Choroid plexus epithelial cell (primary cell): ENCODE results near the gene ANKRD27.
A peak's percentile ranks its signal among the peaks of the same experiment; 100 is the strongest.

Experiments
- DNase-seq: peaks from one replicate; pipeline ENCODE4 v3.0.0-alpha.2; 2010; ENCODE audit warnings: low read depth
- H3K4me3 ChIP-seq: 2 replicates; pipeline ENCODE4 v1.5.1; 2011; ENCODE audit warnings: low read depth, mild to moderate bottlenecking, control low read depth, low read length, moderate library complexity
- TF ChIP-seq, protein P1 (sequence below): conservative IDR thresholded peaks from 2 replicates; pipeline ENCODE4 v1.5.1; 2011; ENCODE audit warnings: low read depth, mild to moderate bottlenecking, control low read depth, inconsistent platforms, low read length, moderate library complexity

The ANKRD27 gene

DNA sequence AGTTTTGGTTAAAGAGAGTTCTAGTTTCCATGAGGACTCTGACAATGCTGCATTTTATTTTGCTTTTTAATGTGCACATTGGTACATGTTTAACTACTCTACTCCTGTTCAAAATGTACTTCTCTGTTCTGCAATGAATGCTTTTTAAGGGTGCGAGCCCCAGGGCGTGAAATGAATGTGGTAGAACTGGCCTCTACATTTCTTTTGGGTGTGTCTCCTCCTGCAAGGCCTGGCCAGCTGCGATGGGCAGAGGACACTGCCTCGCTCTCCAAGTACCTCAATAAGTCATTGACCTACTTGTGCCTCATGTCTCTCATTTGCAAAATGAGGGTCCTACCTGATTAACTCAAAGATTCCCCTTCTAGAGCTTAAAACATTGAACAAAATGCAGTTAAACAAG, 7.3 kb upstream of the ANKRD27 start:
- H3K4me3 ChIP-seq, result no peak overlapping the region
- DNase-seq, result no peak
- TF ChIP-seq, protein P1, sequence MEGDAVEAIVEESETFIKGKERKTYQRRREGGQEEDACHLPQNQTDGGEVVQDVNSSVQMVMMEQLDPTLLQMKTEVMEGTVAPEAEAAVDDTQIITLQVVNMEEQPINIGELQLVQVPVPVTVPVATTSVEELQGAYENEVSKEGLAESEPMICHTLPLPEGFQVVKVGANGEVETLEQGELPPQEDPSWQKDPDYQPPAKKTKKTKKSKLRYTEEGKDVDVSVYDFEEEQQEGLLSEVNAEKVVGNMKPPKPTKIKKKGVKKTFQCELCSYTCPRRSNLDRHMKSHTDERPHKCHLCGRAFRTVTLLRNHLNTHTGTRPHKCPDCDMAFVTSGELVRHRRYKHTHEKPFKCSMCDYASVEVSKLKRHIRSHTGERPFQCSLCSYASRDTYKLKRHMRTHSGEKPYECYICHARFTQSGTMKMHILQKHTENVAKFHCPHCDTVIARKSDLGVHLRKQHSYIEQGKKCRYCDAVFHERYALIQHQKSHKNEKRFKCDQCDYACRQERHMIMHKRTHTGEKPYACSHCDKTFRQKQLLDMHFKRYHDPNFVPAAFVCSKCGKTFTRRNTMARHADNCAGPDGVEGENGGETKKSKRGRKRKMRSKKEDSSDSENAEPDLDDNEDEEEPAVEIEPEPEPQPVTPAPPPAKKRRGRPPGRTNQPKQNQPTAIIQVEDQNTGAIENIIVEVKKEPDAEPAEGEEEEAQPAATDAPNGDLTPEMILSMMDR, result no peak

DNA sequence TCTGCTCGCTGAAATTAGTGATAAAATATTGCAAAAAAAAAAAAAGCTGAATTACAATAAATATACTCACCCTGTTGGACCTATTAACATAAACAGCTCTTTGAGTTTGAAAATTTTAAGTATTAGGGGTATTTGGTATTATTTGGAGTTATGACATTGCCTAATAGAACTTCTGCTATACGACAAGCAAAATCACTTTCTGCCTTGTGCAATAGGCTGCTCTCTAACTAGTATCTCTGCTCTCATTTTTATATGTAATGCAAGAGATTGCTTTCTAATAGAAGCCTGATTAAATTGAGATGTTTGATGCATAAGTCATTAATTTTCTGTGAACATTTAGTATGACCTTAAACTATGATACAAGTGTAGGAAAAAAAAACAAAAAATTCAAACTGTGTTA, 6.0 kb upstream of the ANKRD27 start:
- DNase-seq, result no peak
- TF ChIP-seq, protein P1, result no peak
- H3K4me3 ChIP-seq, result no peak overlapping the region

DNA sequence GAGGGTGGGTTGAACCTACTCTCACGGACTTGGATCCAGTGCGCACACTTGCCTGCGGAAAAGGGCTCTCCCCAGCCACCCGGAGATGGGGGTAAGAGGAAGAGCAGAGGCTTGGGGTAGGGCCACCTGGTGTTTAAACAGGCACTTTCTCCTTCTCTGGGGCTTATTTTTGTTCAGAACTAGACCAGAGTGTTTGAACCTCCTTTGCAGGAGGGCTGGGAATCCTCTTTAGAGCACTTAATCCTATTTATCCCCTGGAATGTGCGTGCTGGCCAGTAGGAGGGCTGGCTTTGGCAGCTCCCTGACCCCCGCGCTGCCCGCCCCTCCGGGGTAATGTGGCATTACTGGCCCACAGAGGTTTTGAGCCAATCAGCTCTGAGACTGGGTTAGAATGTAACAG, 2.7 kb upstream of the ANKRD27 start:
- DNase-seq, result no peak
- no peak overlapping the region for H3K4me3 ChIP-seq
- TF ChIP-seq, protein P1, result peak; percentile 12

DNA sequence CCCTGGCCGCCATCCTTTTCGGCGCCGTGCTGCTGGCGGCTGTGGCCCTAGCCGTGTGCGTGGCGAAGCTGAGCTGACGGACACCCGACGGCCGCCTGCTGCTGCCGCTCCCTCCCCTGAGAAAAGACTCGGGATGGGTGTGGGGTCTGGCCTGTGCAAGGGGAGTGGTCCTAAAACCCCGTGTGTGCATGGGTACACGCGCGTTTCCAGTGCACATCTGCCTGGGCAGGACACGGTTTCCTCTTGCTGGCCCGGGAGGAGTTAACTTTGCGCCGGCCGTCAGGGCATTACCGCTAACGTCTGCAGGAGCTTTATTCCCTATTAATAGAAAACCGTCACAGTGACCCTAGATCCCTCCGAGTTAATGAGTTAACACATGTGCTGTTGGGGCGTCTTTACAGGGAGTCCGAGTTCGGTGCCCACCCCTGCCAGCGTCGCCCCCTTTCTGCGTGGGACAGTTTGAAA, 1.9 kb upstream of the ANKRD27 start:
- H3K4me3 ChIP-seq, result no peak overlapping the region
- DNase-seq, result no peak
- TF ChIP-seq, protein P1, result no peak

DNA sequence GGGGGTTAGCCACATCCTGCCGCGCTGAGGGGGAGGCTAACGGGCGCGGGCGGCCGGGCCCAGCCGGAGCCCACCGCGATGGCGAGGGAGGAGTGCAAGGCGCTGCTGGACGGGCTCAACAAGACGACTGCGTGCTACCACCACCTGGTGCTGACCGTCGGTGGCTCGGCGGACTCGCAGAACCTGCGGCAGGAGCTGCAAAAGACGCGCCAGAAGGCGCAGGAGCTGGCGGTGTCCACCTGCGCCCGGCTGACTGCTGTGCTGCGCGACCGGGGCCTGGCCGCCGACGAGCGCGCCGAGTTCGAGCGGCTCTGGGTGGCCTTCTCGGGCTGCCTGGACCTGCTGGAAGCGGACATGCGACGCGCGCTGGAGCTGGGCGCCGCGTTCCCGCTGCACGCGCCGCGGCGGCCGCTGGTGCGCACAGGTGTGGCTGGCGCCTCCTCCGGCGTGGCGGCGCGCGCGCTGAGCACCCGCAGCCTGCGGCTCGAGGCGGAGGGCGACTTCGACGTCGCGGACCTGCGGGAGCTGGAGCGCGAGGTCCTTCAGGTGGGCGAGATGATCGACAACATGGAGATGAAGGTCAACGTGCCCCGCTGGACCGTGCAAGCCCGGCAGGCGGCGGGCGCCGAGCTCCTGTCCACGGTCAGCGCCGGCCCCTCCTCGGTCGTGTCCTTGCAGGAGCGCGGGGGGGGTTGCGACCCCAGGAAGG, 1.4 kb upstream of the ANKRD27 start:
- peak overlapping the region; percentile 79 for H3K4me3 ChIP-seq
- TF ChIP-seq, protein P1, result no peak
- DNase-seq, result no peak

DNA sequence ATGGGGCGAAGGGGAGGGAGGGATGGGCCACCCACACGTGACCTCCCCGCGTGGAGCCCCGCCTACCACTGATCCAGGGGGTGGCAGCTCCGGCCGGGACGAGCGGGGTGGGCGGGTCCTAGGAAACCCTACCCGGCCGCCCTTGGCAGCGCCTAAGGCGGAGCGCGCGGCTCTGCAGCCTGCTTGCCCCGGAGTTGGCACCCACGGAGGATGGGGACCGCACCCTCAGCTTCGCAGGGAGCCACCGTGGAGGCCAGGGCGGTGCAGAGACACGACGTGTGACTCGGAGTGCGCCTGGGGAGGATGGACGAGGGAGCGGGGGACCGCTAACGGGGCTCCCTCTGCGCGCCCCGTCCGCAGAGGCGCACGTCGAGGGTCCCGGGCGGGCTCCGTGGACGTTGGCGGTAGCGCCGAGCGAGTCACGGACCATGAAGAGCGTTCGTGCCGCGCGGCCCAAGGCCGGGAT, 773 bp upstream of the ANKRD27 start, which contains the start of gene RGS9BP:
Gene RGS9BP (plus strand): TSS at position 129 of the 466 bp plus-strand sequence. CDS start 416 bp downstream, outside the sequence.
- TF ChIP-seq, protein P1, result no peak
- peak; percentile 66 for DNase-seq
- H3K4me3 ChIP-seq, result peak within 1 kb of the TSS; percentile 96
